T-helper 2 cell treated with Interferon-gamma antibody and Interleukin-4, amounts not matched to agents 100 ng/mL and 5 ng/mL, for 36 hours (primary cell): ENCODE results near the gene ZNF107. TPM values are rescaled to one million over a fixed set of nuclear protein-coding genes. Genes with fewer than 3 reads are reported as not detected.
"Not testable (repeated sequence)": the region's sequence is repeated elsewhere in the genome, so short reads cannot be mapped to it uniquely, and the experiment has no call there.

Experiments
- intact Hi-C: fragments of 100-400 bp; cut with micrococcal nuclease; formaldehyde crosslinking; loops from one replicate; pipeline ENCODE4 v1.15.1; 2023
- total RNA-seq: library from RNA; stranded (reverse); gene quantifications from 2 replicates; pipeline ENCODE4 v1.2.3, GENCODE V29; 2022

Gene ZNF107
- total RNA-seq, 1 donor from 2014 or later: 18.4 TPM

DNA sequence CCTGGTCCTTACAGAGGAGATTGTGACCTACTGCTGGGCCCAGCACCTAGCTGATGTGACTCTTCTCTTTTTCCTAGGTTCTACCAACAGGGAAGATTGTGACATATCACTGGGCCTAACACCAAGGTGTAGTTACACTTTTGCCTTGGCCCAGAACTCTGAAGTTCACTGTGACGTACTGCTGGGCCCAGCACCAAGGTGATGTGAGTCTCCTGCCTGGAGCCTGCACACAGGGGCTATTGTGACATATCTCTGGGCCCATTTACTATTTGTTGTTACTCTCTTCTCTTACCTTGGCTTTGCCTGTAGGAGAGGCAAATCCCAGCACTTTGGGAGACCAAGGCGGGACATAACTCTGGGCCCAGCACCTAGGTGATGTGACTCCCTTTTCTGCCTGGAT is 23.1 kb upstream of the ZNF107 start:
- intact Hi-C loops: no loop called here

DNA sequence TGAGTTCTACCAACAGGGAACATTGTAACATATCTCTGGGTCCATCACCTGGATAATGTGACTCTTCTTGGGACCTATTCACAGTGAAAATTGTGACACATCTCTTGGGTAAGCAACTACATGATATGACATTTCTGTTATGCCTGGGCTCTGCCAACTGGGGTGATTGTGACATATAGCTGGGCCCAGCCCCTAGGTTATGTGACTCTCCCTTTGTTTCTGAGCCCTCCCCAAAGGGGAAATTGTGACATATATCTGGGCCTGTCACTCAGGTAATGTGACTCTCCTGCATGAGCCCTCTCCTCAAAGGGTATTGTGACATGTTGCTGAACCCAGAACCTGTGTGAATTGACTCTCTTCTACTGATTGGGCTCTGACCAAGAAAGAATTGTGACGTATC is 22.4 kb upstream of the ZNF107 start:
- intact Hi-C loops: no loop called here

DNA sequence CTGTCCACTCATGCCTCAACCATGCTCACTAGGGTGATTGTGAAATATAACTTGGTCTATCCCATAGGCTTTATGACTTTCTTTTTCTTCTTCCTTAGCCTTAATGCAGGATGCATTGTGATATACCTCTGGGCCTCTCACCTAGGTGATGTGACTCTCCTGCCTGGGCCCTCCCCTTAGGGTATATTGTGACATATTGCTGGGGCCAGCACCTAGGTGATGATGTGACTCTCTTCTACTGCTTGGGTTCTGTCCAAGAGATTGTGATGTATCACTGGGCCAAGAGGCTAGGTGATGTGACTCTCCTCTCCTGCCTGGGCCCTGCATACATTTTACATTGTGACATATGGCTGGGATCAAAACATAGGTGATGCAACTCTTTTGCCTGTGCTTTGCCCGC is 14.7 kb upstream of the ZNF107 start:
- intact Hi-C loops: no loop called here

DNA sequence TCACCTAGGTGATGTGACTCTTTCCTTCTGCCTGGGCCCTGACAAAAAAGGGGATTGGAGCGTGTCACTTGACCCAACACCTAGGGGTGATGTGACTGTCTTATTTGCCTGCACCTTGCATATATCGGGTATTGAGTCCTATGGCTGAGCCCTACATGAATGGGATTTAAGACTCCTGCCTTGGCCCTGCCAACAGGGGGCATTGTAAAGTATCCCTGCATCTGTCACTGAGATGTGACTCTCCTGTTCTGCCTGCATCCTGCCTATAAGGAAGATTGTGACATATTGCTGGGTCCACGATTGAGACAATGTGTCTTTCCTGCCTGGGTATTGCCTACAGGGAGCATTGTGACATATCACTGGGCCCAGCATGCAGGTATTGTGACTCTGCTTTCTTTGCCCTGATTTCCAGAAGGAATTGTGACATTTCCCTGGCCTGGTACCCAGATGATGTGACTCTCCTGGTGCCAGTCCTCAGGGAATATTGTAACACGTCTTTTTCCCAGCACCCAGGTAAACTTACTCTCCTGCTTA is 14.2 kb upstream of the ZNF107 start:
- intact Hi-C loops: no loop called here

DNA sequence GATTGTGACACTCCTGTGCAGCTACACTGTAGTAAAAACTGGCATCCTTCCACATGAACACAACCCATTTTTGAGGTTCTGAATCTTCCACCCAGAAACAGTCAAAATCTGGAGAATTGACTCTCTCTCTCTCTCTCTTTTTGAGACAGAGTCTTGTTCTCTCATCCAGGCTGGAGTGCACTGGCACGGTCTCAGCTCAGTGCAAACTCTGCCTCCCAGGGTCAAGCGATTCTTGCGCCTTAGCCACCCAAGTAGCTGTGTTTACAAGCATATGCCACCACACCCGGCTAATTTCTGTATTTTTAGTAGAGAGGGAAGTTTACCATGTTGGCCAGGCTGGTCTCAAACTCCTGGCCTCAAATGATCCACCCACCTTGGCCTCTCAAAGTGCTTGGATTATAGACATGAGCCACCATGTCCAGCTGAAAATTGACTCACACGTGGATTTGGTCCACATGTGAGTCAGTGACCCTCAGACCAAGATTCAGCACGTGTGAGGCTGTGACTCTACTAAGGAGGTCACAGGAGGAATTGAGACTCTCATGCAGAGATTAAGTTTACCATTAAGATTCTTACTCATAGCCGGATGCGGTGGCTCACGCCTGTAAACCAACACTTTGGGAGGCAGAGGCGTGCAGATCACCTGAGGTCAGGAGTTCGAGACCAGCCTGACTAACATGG is 12.1 kb upstream of the ZNF107 start:
- intact Hi-C loops: no loop called here

DNA sequence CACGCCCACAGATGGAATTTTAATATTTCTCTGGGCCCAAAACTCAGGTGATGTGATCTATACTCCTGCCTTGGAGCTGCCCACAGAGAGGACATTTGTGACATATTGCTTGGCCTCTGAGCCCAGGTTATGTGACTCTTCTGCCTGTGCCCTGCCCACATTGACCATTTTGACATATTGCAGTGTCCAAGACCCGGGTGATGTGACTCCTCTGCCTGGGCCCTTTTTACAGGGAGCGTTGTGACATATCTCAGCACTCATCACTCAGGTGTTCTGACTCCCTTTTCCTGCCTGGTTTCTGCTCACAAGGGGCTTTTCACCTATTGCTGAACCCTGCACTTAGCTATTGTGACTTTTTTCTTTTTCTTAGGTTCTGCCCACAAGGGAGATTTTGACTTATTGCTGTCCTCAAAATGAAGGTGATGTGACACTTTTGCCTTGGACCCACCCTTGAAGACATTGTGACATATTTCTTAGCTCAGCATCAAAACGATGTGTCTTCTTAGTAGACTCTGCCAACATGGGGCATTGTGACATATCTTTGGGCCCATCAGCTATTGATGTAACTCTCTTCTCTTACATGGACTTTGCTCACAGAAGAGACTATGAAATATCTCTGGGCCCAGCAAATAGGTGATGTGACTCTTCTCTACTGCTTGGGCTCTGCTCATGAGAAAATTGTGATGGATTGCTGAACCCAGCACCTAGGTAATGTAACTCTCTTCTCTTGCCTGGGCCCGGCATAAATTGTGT is 11.0 kb upstream of the ZNF107 start:
- intact Hi-C loops: no loop called here

DNA sequence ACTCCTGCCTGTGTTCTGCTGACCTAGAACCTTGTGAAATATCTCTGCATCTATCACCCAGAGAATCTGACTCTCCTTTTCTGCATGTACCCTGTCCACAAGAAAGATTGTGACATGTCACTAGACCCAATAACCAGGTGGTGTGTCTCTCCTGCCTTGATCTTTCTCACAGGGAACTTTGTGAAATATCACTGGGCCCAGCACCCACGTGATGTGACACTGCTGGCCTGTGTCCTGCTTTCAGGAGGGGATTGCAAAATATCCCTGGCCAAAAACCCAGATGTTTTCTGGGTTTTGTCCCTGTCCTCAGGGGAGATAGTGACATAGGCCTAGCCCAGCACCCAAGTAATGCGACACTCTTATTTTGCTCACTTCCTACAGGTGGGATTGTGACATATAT is 10.1 kb upstream of the ZNF107 start:
- intact Hi-C loops: no loop called here

DNA sequence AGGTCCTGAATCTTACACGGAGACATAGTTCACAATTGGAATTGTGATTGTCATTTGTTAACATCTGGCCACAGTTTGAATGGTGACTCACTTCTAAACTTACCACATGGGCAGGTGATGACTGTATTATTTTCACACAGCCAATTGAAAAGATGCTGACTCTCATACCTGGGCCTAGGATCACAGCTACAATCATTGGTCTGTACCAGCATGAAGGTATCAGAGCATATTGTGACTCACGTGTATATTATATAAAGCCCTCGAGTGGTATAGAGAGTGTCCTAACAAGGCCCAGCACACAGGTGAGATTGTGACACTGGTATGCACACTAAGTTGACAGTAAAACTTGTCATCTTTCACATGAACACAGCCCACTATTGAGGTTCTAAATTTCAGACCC is 9.4 kb upstream of the ZNF107 start:
- intact Hi-C loops: no loop called here

DNA sequence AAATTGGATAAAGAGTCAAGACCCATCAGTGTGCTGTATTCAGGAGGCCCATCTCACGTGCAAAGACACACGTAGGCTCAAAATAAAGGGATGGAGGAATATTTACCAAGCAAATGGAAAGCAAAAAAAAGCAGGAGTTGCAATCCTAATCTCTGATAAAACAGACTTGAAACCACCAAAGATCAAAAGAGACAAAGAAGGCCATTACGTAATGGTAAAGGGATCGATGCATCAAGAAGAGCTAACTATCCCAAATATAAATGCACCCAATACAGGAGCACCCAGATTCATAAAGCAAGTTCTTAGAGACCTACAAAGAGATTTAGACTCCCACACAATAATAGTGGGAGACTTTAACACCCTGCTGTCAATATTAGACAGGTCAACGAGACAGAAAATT is 3.8 kb upstream of the ZNF107 start:
- intact Hi-C loops: not testable (repeated sequence)

DNA sequence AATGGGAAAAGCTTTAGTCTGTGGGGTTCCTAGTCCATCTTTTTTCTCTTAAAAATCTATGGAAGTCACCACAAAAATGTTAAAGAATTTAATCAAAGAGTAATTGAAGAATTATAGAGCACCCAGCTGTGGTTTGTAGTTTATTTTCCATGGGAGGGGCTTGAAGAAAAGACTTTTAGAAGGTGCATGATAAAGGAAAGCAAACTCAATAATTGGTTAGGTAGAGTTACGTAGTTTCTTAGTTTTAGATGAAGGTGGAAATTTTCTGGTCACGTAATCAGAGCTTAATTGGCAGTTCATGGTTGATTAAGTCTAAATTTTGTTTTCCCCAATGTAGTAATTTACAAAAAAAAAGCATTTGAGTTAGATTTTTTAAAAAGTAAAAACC is 724 bp downstream of the ZNF107 start:
- intact Hi-C loops: loop anchor here (1.0 to 2.0 kb wide), 6 partner anchors 103 to 708 kb away; partner anchors contain the start of genes ERV3-1, ZNF138 and ZNF680

DNA sequence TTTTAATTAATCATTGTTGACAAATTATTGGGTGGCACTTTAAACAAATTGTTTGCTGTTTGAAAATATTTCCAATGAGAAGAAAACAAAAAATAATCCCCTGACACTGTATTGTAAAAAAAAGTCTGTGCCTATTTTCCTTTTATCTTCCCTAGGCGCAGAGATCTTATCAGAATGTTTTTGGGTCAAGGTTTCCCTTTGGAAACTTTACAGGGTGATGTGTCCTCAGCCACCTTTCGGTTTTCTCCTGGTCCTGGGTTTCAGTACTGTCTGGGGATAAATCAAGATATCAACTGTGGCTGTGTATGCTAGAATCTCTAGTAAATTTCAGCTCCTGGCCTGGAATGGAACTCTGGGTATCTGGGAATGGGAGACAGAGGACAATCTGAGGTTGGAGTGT is 1.4 kb downstream of the ZNF107 start:
- intact Hi-C loops: loop anchor here (2.0 kb wide), 3 partner anchors 339 to 707 kb away; partner anchors contain the start of gene ERV3-1

DNA sequence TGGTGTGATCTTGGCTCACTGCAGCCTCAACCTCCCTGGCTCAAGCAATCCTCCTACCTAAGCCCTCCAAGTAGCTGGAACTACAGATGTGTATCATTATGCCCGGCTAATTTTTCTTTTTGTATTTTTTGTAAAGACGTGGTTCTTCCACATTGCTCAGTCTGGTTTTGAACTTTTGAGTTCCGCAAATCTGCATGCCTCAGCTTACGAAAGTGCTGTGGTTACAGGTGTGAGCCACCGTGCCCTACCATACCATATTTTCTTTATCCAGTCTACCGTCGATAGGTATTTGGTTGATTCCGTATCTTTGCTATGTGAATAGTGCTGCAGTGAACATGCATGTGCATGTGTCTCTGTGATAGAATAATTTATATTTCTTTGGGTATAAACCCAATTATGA is 6.5 kb downstream of the ZNF107 start:
- intact Hi-C loops: no loop called here

DNA sequence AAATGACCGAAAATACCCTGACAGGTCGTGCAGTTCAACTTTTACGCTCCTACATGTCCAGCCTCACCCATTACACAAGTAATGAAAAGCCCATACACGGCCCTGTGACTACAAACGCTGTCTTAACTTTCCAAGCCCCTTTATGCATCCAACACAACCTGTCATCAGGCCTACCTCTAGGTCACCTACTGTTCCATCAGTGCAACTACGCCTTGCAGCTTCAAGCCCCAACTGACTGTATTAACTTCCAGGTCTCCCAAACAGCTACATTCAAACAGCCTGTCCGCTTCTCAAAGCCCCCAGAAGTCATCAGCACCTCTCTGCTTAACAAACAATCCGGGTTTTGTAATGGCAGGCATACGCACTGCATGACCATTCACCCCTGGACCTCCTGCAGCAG is 19.2 kb downstream of the ZNF107 start:
- intact Hi-C loops: no loop called here

DNA sequence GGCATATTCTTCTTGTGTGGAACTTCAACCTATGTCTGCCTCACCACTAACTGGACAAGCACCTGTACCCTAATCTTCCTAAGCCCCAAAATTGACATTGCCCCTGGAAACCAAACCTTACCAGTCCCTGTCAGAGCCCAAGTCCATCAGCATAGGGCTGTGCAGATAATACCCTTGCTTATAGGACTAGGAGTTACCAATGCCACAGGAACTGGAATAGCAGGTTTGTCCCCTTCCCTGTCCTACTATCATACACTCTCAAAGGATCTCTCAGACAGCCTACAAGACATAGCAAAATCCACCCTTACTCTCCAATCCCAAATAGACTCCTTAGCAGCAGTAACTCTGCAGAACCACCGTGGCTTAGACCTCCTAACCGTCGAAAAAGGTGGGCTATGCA is 19.8 kb downstream of the ZNF107 start:
- intact Hi-C loops: no loop called here

DNA sequence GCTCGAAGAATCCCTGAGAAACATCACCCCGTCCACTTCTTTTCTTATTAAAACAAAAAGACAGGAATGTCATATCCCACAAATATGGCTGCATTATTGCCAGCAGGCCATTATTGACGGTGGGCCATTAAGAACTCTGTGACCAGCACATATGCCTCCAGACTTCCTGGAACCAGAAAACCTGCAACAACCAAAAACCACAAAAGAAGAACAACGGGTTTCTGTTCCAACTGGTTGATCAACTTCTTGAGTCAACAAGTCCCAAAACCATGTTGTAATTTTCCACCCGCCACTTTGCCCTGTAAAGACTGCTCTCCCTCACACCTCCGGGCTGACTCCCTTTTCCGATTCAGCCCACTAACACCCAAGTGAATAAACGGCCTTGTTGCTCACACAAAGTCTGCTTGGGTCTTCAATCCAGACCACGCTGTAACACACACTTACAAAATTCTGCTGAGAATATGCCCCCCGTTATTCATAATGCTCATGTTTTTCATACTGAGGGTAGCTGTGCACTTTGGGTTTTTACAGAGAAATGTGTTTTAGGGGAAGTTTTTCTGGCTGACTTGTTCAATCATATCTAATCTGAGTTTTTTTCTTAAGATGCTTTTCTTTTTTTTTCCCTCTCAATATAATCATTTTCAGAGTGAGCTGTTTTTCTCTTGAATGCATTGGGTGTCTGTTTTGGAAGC is 20.7 kb downstream of the ZNF107 start:
- intact Hi-C loops: no loop called here

DNA sequence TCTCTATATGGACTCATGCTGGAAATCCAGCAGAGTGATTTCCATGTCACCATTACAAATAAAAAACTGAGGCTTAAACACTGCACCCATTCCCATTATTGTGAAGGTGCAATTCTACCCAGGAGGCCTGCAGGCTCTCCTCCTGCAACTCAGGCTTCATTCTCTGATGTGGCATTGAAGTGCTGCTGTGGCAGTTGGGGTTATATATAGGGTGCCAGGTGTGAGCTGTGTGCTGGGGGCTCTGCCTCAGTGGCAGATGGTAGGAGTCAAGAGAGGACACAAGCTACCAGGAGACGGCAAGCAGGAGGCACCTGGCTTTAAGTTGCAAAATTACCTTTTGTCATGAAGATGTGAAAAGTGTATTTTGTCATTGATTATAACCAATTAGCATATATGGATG is 21.3 kb downstream of the ZNF107 start:
- intact Hi-C loops: no loop called here

DNA sequence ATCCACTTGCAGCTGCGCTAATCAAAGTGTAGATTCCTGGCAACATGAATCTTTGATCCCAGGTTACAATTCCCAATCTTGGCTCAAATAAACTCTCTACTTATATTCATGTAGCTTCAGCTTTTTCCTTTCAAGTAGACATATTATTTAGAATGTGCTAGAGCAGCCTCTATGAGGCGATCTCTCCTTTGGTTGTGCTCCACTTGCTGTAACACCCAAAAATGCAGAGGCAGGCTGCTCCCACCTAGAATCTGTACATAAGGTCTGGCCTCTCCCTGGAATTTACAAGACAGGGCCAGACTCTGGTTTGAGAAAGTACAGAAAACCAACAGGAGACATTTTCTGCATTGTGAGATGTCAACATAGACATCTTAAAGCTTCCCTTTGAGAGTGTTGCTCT is 23.1 kb downstream of the ZNF107 start:
- intact Hi-C loops: no loop called here

DNA sequence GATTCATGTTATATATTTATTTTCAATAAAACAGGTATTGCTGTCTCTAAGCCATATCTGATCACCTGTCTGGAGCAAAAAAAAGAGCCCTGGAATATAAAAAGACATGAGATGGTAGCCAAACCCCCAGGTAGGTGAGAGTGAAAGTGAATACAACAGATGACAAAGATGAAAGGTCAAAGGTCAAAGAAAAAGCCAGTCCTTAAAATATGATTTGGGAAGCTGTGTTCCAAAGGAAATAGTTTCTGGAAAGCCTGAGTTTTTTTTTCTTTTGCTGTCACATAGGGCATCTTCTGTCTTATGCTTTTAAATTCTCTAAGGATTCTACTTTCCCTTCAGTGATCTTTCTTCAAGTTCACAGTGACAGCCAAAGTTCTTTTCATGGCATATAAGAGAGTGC is 25.9 kb downstream of the ZNF107 start:
- intact Hi-C loops: no loop called here

DNA sequence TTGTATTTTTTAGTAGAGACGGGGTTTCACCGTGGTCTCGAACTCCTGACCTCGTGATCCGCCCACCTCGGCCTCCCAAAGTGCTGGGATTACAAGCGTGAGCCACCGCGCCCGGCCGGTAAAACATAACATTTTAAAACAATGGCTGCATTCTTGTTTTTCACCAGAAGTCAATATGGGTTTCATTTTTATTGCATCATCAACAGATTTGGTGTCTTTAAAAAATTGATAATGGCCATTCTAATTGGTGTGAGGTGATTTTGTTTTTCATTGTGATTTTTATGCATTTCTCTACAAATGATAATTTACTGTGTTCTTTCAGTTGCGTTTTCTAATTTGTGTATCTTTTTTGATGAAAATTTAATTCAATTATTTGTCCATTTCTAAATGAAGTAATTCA is 31.9 kb downstream of the ZNF107 start:
- intact Hi-C loops: not testable (repeated sequence)

DNA sequence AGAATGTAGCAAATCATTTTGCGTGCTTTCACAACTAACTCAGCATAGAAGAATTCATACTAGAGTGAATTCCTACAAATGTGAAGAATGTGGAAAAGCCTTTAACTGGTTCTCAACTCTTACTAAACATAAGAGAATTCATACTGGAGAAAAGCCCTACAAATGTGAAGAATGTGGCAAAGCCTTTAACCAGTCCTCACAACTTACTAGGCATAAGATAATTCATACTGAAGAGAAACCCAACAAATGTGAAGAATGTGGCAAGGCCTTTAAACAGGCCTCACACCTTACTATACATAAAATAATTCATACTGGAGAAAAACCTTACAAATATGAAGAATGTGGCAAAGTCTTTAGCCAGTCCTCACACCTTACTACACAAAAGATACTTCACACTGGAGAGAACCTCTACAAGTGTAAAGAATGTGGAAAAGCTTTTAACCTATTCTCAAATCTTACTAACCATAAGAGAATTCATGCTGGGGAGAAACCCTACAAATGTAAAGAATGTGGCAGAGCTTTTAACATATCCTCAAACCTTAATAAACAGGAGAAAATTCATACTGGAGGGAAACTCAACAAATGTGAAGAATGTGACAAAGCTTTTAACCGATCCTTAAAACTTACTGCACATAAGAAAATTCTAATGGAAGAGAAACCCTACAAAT is 40.8 kb downstream of the ZNF107 start:
- intact Hi-C loops: no loop called here

DNA sequence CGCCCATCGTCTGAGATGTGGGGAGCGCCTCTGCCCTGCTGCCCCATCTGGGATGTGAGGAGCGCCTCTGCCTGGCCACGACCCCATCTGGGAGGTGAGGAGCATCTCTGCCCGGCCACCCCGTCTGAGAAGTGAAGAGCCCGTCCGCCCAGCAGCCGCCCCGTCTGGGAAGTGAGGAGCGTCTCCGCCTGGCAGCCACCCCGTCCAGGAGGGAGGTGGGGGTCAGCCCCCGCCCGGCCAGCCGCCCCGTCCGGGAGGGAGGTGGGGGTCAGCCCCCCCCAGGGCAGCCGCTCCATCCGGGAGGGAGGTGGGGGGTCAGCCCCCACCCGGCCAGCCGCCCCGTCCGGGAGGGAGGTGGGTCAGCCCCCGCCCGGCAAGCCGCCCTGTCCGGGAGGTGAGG is 52.0 kb downstream of the ZNF107 start:
- intact Hi-C loops: not testable (repeated sequence)
